Measurements from ENCODE around the gene RFX8.

RFX8 gene

DNA sequence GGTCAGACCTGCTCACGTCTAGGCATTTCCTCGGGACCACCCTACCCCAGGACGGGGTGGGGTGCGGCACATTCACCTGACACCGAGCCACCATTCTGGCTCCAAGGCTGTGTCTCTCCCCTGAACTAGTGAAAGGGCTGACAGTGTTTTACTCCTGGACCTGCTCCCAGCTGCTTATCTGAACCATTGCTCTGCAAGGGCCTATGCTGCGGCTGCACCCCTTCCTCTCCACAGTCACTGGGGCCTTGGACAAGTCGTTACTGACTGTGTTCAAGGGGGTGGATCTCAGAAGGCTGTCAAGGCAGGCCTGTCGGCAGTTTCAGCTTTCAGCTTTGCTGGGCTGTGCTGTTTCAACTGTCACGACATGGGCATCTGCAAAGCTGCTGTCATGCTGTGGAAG lies 99.3 kb downstream of the RFX8 start:
- Histone ChIP-seq H3K27me3 (ENCODE audit: control insufficient read depth, insufficient read depth, low read length) (no peaks in the 10 kb centered on the region), H3K9me3 (ENCODE audit: control insufficient read depth, insufficient read depth, low read length) (no peaks in the 10 kb centered on the region), H3K4me3 (ENCODE audit: low read depth, low read length) (no peak overlapping the region), H3K27ac (ENCODE audit: low read depth, low read length) (no peak overlapping the region), H3K4me1 (ENCODE audit: control insufficient read depth, insufficient read depth, low read length) (peaks cover 3% of the 10 kb centered on the region; the same call in 1 of the 2 replicates), H3K36me3 (ENCODE audit: control insufficient read depth, insufficient read depth, low read length) (no peaks in the 10 kb centered on the region), H3K9ac (ENCODE audit: low read depth, low read length) (no peak overlapping the region)

DNA sequence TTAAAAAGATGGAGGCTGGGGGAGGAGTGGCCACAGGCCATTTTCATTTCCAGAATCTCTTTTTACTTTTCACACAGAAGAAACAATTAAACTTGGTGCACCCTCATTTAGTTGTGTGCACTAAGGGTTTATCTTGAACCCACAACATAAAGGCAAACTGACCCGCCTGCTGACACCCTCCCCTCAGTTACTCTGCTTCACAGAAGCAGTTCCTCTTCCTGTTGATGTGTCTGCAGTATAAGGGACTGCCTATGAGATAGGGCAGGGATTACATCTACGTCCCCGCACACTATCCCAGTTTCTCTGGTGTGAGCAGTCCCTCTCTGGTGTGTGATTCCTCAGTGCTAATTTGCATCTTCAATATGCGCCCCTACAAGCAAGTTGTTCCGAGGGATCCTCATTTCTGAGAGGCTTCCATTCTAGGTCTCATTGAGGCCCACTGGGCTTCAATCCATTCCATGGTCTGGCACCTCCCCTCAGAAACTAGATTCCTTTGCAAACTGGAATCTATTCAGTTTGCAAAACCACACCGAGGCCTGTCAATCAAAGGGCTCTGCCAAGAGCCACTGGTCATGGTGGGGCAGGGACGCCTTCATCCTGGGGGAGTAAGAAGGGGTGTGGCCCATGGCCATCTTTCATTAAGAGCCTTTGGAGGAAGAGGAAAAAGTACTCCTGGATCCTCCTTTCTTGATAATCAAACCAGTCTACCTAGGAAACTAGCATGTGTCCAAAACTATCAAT lies 99.9 kb downstream of the RFX8 start:
- Histone ChIP-seq H3K36me3 (ENCODE audit: control insufficient read depth, insufficient read depth, low read length) (no peaks in the 10 kb centered on the region), H3K4me1 (ENCODE audit: control insufficient read depth, insufficient read depth, low read length) (peaks cover 3% of the 10 kb centered on the region; the same call in 1 of the 2 replicates), H3K9ac (ENCODE audit: low read depth, low read length) (no peak overlapping the region), H3K27me3 (ENCODE audit: control insufficient read depth, insufficient read depth, low read length) (no peaks in the 10 kb centered on the region), H3K4me3 (ENCODE audit: low read depth, low read length) (no peak overlapping the region), H3K9me3 (ENCODE audit: control insufficient read depth, insufficient read depth, low read length) (no peaks in the 10 kb centered on the region), H3K27ac (ENCODE audit: low read depth, low read length) (no peak overlapping the region)

DNA sequence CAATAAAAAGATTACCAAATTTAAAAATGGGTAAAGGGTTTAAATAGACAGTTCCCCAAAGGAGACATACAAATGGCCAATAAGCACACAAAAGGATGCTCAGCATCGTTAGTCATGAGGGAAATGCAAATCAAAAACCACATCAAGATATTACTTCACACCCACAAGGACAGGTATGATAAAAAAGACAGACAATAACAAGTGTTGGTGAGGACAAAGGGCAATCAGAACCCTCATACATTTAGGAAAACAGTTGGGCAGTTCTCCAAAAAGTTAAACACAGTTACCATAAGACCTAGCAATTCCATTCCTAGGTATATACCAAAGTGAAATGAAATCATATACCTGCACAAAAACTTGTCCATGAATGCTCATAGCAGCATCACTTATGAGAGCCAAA lies 102.1 kb downstream of the RFX8 start:
- Histone ChIP-seq H3K27ac (ENCODE audit: low read depth, low read length) (no peak overlapping the region), H3K9ac (ENCODE audit: low read depth, low read length) (no peak overlapping the region), H3K4me3 (ENCODE audit: low read depth, low read length) (no peak overlapping the region), H3K4me1 (ENCODE audit: control insufficient read depth, insufficient read depth, low read length) (peaks cover 3% of the 10 kb centered on the region; the same call in 1 of the 2 replicates), H3K36me3 (ENCODE audit: control insufficient read depth, insufficient read depth, low read length) (no peaks in the 10 kb centered on the region), H3K27me3 (ENCODE audit: control insufficient read depth, insufficient read depth, low read length) (no peaks in the 10 kb centered on the region), H3K9me3 (ENCODE audit: control insufficient read depth, insufficient read depth, low read length) (no peaks in the 10 kb centered on the region)

DNA sequence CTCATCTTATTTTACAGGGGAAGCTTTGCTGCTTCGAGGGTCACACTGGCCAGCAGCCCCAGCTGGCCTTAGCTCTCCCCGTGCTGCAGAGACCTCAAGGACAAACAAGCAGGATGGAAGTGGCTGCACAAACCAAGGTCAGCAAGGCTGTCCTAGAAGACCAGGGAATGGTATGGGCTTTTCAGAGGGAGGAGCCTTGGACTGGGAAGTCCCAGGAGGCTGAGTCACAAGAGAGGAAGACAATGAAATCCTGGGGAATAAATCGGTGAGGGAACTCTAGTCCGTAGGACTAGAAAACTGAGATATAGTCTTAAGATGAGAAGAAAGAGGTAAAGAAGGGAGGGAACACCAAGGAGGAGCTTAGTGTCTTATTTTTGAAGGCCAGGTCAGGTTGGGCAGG lies 103.3 kb downstream of the RFX8 start:
- no peaks in the 10 kb centered on the region for H3K36me3 ChIP-seq (ENCODE audit: control insufficient read depth, insufficient read depth, low read length)
- H3K9ac ChIP-seq (ENCODE audit: low read depth, low read length) = no peak overlapping the region
- H3K27ac ChIP-seq (ENCODE audit: low read depth, low read length) = no peak overlapping the region
- H3K9me3 ChIP-seq (ENCODE audit: control insufficient read depth, insufficient read depth, low read length) = no peaks in the 10 kb centered on the region
- peaks cover 3% of the 10 kb centered on the region; the same call in 1 of the 2 replicates for H3K4me1 ChIP-seq (ENCODE audit: control insufficient read depth, insufficient read depth, low read length)
- H3K27me3 ChIP-seq (ENCODE audit: control insufficient read depth, insufficient read depth, low read length) = no peaks in the 10 kb centered on the region
- no peak overlapping the region for H3K4me3 ChIP-seq (ENCODE audit: low read depth, low read length)

DNA sequence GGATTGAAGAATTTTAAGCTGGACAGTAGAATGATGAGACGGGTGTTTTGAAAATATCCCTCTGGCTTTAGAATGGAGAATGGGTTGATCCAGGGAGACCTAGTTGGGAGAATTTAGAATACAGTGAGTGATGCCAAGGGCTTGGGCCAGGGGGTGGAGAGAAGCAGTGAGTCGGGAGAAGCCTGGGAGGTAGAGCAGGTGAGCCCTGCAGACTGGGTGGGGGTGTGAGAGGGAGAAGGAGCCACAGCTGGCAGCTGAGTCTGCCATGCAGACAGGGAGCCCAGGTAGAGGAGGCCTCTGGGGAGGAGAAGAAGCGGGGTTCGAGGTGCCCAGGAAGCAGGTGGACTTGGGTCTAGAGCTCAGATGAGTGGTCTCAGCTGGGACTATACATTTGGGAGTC lies 105.8 kb downstream of the RFX8 start:
- Histone ChIP-seq H3K4me3 (ENCODE audit: low read depth, low read length) (no peak overlapping the region), H3K9ac (ENCODE audit: low read depth, low read length) (no peak overlapping the region), H3K9me3 (ENCODE audit: control insufficient read depth, insufficient read depth, low read length) (no peaks in the 10 kb centered on the region), H3K27me3 (ENCODE audit: control insufficient read depth, insufficient read depth, low read length) (no peaks in the 10 kb centered on the region), H3K27ac (ENCODE audit: low read depth, low read length) (no peak overlapping the region), H3K4me1 (ENCODE audit: control insufficient read depth, insufficient read depth, low read length) (peaks cover 3% of the 10 kb centered on the region; the same call in 1 of the 2 replicates), H3K36me3 (ENCODE audit: control insufficient read depth, insufficient read depth, low read length) (no peaks in the 10 kb centered on the region)

DNA sequence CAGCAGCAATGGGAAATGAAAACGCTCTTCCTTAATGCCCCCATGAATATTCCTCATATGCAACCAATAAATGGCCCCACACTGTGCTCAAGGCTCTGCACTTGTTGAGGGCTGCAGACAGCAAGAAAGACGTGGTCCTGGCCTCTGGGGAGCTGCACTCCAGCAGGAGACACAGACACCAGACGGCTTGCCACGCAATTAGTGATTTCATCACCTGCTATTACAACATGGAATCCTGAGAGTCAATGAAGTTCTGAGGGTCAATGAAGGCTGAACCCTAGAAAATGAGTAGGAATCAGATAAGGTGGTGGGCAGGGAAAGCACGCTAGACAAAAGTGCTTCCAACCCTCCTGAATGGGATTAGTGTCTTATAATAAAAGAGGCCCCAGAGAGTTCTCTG lies 106.5 kb downstream of the RFX8 start:
- Histone ChIP-seq H3K27me3 (ENCODE audit: control insufficient read depth, insufficient read depth, low read length) (no peaks in the 10 kb centered on the region), H3K36me3 (ENCODE audit: control insufficient read depth, insufficient read depth, low read length) (no peaks in the 10 kb centered on the region), H3K9ac (ENCODE audit: low read depth, low read length) (no peak overlapping the region), H3K27ac (ENCODE audit: low read depth, low read length) (no peak overlapping the region), H3K9me3 (ENCODE audit: control insufficient read depth, insufficient read depth, low read length) (no peaks in the 10 kb centered on the region), H3K4me1 (ENCODE audit: control insufficient read depth, insufficient read depth, low read length) (peaks cover 3% of the 10 kb centered on the region; the same call in 1 of the 2 replicates), H3K4me3 (ENCODE audit: low read depth, low read length) (no peak overlapping the region)

DNA sequence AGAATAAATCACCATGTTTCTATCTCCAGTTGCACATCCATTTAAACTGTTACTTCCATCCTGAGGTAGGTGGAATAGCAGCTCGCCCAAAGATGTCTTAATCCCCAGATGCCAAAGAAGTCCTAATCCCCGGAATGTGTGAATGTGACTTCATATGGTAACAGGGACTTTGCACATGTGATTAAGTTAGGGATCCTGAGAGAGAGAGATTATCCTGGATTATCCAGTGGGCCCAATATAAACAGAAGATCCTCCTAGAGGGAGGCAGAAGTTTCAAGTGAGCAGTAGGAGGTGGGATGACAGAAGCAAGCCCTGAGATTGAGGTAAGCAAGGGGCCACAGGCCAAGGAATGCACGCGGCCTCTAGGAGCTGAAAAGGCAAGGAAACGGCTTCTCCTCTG lies 107.4 kb downstream of the RFX8 start:
- Histone ChIP-seq H3K4me3 (ENCODE audit: low read depth, low read length) (no peak overlapping the region), H3K36me3 (ENCODE audit: control insufficient read depth, insufficient read depth, low read length) (no peaks in the 10 kb centered on the region), H3K4me1 (ENCODE audit: control insufficient read depth, insufficient read depth, low read length) (peaks cover 3% of the 10 kb centered on the region; the same call in 1 of the 2 replicates), H3K9me3 (ENCODE audit: control insufficient read depth, insufficient read depth, low read length) (no peaks in the 10 kb centered on the region), H3K27me3 (ENCODE audit: control insufficient read depth, insufficient read depth, low read length) (no peaks in the 10 kb centered on the region), H3K9ac (ENCODE audit: low read depth, low read length) (no peak overlapping the region), H3K27ac (ENCODE audit: low read depth, low read length) (no peak overlapping the region)

DNA sequence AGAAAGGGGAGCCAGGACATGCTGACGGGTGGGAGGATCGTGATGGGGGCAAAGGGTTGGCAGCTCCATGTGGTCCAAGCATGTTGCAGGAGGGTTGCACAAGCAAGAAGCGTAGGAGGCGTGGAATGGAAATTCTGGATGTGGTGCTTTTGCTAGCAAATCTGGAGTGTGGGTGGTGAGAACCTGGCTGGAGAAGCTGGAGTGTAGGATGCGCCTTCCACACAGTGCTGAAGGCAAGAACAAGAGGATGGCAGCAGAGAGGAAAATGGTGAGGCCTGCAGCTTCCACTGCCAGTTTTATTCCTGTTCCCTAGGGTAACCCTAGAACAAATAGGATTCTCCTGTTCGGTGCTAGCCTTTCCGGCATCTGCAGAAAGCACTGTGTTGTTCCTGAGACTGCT lies 110.0 kb downstream of the RFX8 start:
- no peak overlapping the region for H3K27ac ChIP-seq (ENCODE audit: low read depth, low read length)

DNA sequence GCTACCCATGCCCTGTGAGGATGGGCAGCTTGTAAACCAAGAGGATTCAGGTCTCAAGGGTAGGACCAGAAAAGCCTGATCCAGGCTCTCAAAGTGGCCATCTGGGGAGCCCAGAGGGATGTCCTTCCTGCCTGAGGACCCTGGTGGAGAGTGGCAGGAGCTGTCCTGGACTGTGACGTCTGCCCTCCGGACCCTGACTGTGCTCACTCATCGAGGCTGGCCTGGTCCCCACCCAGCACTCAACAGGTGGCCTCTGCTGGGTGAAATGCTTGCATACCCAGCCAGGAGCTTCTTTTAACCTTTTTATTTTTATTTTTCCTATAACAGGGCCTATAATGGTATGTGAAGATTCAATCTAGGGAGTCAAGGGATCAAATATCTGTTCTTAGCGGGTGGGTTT lies 112.1 kb downstream of the RFX8 start:
- H3K27ac ChIP-seq (ENCODE audit: low read depth, low read length) = no peak overlapping the region
- H3K9ac ChIP-seq (ENCODE audit: low read depth, low read length) = no peak overlapping the region
- H3K9me3 ChIP-seq (ENCODE audit: control insufficient read depth, insufficient read depth, low read length) = no peaks in the 10 kb centered on the region
- H3K4me1 ChIP-seq (ENCODE audit: control insufficient read depth, insufficient read depth, low read length) = peaks cover 22% of the 10 kb centered on the region
- H3K4me3 ChIP-seq (ENCODE audit: low read depth, low read length) = no peak overlapping the region
- H3K36me3 ChIP-seq (ENCODE audit: control insufficient read depth, insufficient read depth, low read length) = no peaks in the 10 kb centered on the region
- H3K27me3 ChIP-seq (ENCODE audit: control insufficient read depth, insufficient read depth, low read length) = no peaks in the 10 kb centered on the region

More for the DNA sequence above, 110.0 kb downstream of the RFX8 start:
- Histone ChIP-seq H3K27me3 (ENCODE audit: control insufficient read depth, insufficient read depth, low read length) (no peaks in the 10 kb centered on the region), H3K4me3 (ENCODE audit: low read depth, low read length) (no peak overlapping the region), H3K4me1 (ENCODE audit: control insufficient read depth, insufficient read depth, low read length) (peaks cover 17% of the 10 kb centered on the region), H3K9ac (ENCODE audit: low read depth, low read length) (no peak overlapping the region), H3K36me3 (ENCODE audit: control insufficient read depth, insufficient read depth, low read length) (no peaks in the 10 kb centered on the region), H3K9me3 (ENCODE audit: control insufficient read depth, insufficient read depth, low read length) (no peaks in the 10 kb centered on the region)

DNA sequence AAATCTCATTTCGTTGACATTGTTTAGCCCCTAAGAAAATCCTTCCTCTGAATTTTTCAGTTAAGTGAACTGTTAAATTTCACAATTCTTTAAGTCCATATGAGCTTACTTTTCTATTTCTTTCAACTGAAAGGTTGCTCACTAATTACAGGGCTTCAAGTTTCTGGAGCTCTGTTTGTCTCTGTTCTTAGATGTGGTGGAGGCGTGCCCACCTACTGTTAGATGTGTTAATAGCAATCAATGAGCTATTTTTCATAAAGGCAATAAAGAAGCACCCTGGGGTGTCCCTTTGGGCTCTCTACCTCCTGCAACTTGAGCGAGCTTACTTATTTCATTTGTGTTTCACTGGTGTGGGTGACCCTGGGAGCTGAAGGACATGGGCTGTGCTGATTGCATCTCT lies 112.6 kb downstream of the RFX8 start:
- H3K36me3 ChIP-seq (ENCODE audit: control insufficient read depth, insufficient read depth, low read length) = no peaks in the 10 kb centered on the region
- no peaks in the 10 kb centered on the region for H3K27me3 ChIP-seq (ENCODE audit: control insufficient read depth, insufficient read depth, low read length)
- peaks cover 22% of the 10 kb centered on the region for H3K4me1 ChIP-seq (ENCODE audit: control insufficient read depth, insufficient read depth, low read length)
- H3K9ac ChIP-seq (ENCODE audit: low read depth, low read length) = no peak overlapping the region
- H3K4me3 ChIP-seq (ENCODE audit: low read depth, low read length) = no peak overlapping the region
- no peaks in the 10 kb centered on the region for H3K9me3 ChIP-seq (ENCODE audit: control insufficient read depth, insufficient read depth, low read length)
- H3K27ac ChIP-seq (ENCODE audit: low read depth, low read length) = no peak overlapping the region

DNA sequence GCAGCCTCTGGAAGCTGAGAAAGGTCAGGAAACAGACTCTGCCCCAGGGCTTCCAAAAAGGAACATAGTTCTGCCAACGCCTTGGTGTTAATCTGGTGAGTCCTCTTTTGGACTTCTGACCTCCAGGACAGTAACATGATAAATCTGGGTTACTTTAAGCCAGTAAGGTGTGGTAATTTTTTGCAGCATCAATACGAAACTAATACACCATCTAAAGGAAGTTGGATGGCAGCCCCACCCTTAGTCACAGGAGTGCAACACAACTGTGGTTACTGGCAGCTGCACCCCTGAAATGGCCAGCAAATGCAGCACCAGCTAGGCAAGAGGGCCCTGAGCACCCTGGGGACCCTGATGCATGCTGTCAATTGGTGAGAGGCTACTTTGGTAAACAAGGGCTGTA lies 113.4 kb downstream of the RFX8 start:
- Histone ChIP-seq H3K4me1 (ENCODE audit: control insufficient read depth, insufficient read depth, low read length) (peaks cover 22% of the 10 kb centered on the region), H3K36me3 (ENCODE audit: control insufficient read depth, insufficient read depth, low read length) (no peaks in the 10 kb centered on the region), H3K27me3 (ENCODE audit: control insufficient read depth, insufficient read depth, low read length) (no peaks in the 10 kb centered on the region), H3K9ac (ENCODE audit: low read depth, low read length) (no peak overlapping the region), H3K4me3 (ENCODE audit: low read depth, low read length) (no peak overlapping the region), H3K27ac (ENCODE audit: low read depth, low read length) (no peak overlapping the region), H3K9me3 (ENCODE audit: control insufficient read depth, insufficient read depth, low read length) (no peaks in the 10 kb centered on the region)
